ENCODE results near the gene FGF11.

FGF11 gene

DNA sequence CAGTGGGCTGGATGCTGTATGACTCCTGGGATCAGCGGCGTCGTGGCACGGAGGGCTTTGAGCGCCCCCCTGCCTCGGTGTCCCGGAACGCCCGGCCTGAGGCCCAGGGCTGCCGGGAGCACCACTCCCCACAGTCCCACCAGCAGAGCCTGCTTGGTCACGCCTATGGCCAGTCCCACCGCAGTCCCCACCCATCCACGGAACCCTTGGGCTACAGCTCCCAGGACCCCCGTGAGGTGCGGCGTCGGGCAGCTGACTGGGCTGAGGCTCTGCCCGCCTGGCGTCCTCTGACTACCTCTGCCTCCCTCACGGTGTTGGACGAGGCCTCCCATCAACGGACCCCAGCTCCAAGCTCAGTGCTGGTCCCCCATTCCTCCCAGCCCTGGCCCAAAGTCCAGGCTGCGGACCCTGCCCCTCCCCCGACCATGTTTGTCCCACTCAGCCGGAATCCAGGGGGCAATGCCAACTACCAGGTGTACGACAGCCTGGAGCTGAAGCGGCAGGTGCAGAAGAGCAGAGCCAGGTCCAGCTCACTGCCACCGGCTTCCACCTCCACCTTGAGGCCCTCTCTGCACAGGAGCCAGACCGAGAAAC, 12.3 kb upstream of the FGF11 start:
- H3K4me3 ChIP-seq (replicated peaks; ENCODE audit: low read depth, low read length) = no peak overlapping the region
- H3K27me3 ChIP-seq (replicated peaks; ENCODE audit: control insufficient read depth, insufficient read depth, low read length) = no peaks in the 10 kb centered on the region
- H3K36me3 ChIP-seq (ENCODE audit: control insufficient read depth, insufficient read depth, low read length) = no peaks in the 10 kb centered on the region
- no peak for TF ChIP-seq CTCF (IDR thresholded peaks at IDR 0.05; ENCODE audit: insufficient read depth, low read length, poor library complexity, severe bottlenecking)
- DNase-seq (ENCODE audit: extremely low read depth, insufficient read length) = no peak

GRCh38 chr17:7427549-7427948, 11.8 kb upstream of the FGF11 start:
- H3K36me3 ChIP-seq (ENCODE audit: control insufficient read depth, insufficient read depth, low read length) = no peaks in the 10 kb centered on the region
- DNase-seq (ENCODE audit: extremely low read depth, insufficient read length) = no peak
- no peaks in the 10 kb centered on the region for H3K27me3 ChIP-seq (replicated peaks; ENCODE audit: control insufficient read depth, insufficient read depth, low read length)
- no peak overlapping the region for H3K4me3 ChIP-seq (replicated peaks; ENCODE audit: low read depth, low read length)
- no peak for TF ChIP-seq CTCF (IDR thresholded peaks at IDR 0.05; ENCODE audit: insufficient read depth, low read length, poor library complexity, severe bottlenecking)

DNA sequence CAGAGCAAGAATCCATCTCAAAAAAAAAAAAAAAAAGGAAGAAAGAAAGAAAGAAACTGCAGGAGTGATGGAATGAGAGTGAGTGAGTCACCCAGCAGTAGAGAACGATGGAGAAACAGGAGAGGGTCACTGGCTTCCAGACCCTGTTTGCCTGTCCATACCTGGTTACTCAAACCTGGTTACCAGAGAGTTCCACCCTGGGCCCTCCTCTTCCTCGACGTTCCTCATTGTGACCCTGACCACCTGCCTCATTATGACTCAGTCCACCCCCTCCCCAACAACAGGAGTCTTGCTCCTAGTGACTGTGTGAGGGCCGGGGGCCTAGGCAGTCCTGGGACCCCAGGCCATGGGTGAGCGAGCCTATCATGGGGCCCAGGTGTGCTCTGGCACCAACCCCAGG, 10.8 kb upstream of the FGF11 start, which contains the start of gene SPEM3:
TSS of gene SPEM3 (plus strand) at position 301 of the 400 bp plus-strand sequence. CDS start at position 347, 46 bp downstream.
- TF ChIP-seq CTCF (IDR thresholded peaks at IDR 0.05; ENCODE audit: insufficient read depth, low read length, poor library complexity, severe bottlenecking) = no peak
- no peak for DNase-seq (ENCODE audit: extremely low read depth, insufficient read length)
- Histone ChIP-seq H3K4me3 (replicated peaks; ENCODE audit: low read depth, low read length) (no peak within 1 kb of the TSS), H3K36me3 (ENCODE audit: control insufficient read depth, insufficient read depth, low read length) (no peaks in the 10 kb centered on the region), H3K27me3 (replicated peaks; ENCODE audit: control insufficient read depth, insufficient read depth, low read length) (no peaks in the 10 kb centered on the region)

GRCh38 chr17:7429722-7430121, 9.6 kb upstream of the FGF11 start:
- no peaks in the 10 kb centered on the region for H3K27me3 ChIP-seq (replicated peaks; ENCODE audit: control insufficient read depth, insufficient read depth, low read length)
- no peak for TF ChIP-seq CTCF (IDR thresholded peaks at IDR 0.05; ENCODE audit: insufficient read depth, low read length, poor library complexity, severe bottlenecking)
- DNase-seq (ENCODE audit: extremely low read depth, insufficient read length) = no peak

DNA sequence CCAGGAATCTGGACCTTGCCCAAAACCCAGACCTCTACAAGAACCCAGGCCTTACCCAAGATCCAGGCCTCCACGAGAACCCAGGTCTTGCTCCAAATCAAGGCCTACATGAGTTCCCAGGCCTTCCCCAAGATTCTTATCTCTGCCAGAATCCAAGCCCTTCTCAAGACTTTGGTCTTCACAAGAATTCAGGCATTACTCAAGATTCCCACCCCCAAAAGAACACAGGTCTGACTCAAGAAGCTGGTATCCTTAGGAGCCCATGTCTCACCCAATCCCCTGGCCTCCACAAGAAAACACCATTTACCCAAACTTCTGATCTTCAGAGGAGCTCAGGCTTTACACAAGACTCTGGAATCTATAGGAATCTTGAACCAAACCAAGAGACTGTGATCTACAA, 8.1 kb upstream of the FGF11 start:
- DNase-seq (ENCODE audit: extremely low read depth, insufficient read length) = no peak
- H3K27me3 ChIP-seq (replicated peaks; ENCODE audit: control insufficient read depth, insufficient read depth, low read length) = no peaks in the 10 kb centered on the region
- no peaks in the 10 kb centered on the region for H3K36me3 ChIP-seq (ENCODE audit: control insufficient read depth, insufficient read depth, low read length)
- H3K4me3 ChIP-seq (replicated peaks; ENCODE audit: low read depth, low read length) = no peak overlapping the region
- no peak for TF ChIP-seq CTCF (IDR thresholded peaks at IDR 0.05; ENCODE audit: insufficient read depth, low read length, poor library complexity, severe bottlenecking)

More at GRCh38 chr17:7429722-7430121, 9.6 kb upstream of the FGF11 start:
- H3K36me3 ChIP-seq (ENCODE audit: control insufficient read depth, insufficient read depth, low read length) = no peaks in the 10 kb centered on the region
- no peak overlapping the region for H3K4me3 ChIP-seq (replicated peaks; ENCODE audit: low read depth, low read length)

DNA sequence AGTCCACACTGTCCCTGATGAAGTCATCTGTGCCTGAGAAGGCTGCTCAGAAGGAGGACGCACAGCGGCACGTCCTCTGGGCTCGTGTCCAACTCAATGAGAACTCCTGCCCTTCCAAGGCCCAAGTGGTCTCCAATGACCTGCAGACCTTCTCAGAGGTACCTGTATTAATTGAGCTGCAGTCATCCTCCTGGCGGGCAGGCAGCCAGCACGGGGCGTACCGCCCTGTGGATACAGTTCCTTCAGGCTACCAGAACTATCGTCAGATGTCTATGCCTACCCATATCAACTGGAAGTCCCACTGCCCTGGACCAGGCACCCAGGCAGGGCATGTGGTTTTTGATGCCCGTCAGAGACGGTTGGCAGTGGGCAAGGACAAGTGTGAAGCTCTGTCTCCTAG, 7.0 kb upstream of the FGF11 start:
- Histone ChIP-seq H3K36me3 (ENCODE audit: control insufficient read depth, insufficient read depth, low read length) (no peaks in the 10 kb centered on the region), H3K4me3 (replicated peaks; ENCODE audit: low read depth, low read length) (no peak overlapping the region), H3K27me3 (replicated peaks; ENCODE audit: control insufficient read depth, insufficient read depth, low read length) (no peaks in the 10 kb centered on the region)
- TF ChIP-seq CTCF (IDR thresholded peaks at IDR 0.05; ENCODE audit: insufficient read depth, low read length, poor library complexity, severe bottlenecking) = no peak
- no peak for DNase-seq (ENCODE audit: extremely low read depth, insufficient read length)
